GM19025 (cell line): ENCODE results near the gene PKP1.

Source experiments
- ATAC-seq: cut with Tn5 transposase; IDR thresholded peaks from one replicate; pipeline ENCODE4 v1.9.1; 2021; ENCODE audit warnings: mild to moderate bottlenecking, low read depth, moderate library complexity; ENCODE audit not compliant: unreplicated experiment

The PKP1 gene

DNA sequence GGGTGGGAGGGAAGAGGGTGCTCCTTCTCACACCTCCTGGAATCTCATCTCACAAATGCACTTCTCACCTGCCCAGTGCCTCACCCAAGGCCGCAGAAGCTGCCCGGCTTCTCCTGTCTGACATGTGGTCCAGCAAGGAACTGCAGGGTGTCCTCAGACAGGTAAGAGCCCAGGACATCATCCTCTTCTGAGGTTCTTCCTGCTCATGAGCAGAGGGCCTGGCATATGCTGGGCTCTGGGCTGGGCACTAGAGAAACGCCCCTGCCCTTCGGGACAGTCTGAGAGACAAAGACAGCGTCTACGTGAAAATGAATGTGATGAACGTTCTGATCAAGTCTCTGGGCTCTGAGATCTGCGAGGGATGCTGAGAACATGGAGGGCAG is 42.4 kb downstream of the PKP1 start:
- no peak for ATAC-seq

DNA sequence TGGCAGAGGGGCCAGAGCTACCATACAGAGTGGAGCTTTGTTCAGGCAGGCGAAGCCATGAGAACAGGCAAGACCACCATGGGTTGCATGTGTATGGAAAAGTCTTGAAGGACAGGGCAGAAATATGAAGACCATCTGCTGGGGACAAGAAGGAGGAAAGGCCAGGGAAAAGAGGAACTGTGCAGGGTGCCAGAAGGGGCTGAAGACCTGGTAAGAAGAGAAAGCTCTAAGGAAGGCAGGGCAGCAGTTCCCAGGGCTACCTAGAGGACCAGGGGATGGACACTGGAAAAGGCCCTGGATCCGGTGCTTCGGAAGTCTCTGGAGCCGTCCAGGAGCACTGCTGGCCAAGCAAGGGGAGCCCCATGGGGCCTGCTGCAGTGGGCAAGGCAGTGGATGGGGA is 43.4 kb downstream of the PKP1 start:
- no peak for ATAC-seq

DNA sequence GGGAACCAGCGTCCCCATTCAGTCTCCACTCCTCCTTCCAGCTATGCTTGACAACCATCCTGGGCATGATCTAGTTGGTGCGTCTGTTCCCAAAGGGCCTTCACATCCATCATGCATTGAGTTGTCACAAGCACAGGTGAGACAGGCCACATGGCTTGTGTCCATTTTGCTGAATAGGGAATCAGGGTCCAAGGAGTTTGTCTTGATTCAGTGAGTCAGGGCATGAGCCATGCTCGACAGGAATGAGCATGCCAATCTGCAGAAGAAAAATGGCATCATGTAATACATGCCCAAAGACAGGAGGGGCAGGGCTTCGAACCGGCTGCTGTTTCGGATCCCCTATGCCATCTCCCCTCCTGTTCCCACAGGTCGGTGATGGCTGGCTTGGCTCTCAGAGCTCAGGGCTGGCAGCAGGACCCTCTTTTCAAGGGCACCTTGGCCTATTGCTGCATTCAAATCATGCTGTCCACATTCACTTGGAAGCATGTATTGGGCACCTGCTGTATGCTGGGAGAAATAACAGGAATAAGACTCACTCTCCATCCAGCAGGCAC is 44.5 kb downstream of the PKP1 start:
- no peak for ATAC-seq

DNA sequence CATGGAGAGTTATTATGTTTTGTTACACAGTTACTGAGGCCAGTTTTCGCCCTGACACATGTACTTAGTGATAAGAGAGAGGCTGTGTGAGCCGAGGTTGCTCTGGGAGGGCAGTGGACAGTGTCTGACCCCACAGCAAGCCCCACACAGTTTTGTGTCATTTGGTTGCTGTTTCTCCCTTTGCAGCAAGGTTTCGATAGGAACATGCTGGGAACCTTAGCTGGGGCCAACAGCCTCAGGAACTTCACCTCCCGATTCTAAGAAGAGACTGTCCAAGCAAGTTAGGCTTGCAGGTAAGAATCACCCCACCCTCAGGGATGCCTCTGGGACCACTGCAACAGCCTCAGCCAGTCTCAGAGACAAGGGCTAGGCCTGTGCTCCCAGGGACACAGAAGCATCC is 45.3 kb downstream of the PKP1 start:
- ATAC-seq, result no peak

DNA sequence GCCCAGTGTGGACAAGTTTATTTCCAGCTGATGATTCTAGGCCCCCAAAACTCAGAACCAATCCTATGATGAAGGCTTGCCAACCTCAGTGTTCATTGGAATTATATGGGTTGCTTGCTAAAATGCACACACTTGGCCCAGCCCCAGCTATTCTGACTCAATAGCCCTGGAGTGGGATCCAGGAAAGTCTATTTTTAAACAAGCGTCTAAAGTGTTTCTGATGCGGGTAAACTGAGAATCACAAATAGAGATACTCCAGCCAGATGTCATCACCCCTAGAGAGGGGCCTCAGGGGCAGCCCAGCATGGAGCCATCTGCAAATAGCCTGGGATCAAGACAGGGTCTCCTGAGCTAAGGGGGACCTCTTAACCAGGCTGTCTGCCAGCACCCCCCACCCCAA is 46.0 kb downstream of the PKP1 start:
- no peak for ATAC-seq

DNA sequence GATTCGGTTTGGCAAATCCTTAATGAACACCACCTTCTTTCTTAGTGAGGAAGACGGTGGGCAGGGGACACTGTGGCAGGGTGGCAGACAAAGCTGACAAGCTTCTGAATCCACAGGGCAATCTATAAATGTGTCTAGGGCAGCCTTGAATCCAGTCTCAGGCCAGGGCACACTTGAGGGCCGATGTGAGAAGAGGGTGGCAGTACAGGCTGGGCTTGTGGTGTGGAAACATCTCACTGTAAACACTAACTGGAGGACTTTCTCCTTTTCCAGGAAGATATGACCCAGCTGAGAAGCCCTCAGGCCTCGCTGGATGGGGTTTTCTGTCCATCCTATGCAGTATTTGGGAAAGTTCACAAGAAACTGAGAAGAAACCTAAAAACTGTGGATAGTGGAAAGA is 46.5 kb downstream of the PKP1 start:
- ATAC-seq, result no peak

DNA sequence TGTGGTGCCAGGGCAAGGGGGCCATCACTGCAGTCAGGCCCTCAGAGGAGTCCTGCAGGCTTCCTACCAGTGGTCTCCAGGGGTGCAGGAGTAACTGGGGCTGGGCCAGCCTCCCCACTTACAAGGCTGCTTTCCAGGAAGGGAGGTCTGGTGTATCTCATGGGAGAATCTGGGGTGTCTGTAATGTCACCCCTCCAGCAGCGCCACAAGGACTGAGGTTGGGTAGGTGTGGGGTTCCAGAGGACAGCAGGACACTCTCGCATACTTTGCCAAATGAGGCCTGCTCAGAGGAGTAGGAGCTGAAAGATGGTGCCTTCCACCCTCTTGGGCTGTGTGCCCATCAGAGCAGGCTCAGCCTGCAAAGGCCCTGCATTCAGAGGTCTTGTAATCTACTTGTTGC is 47.2 kb downstream of the PKP1 start:
- no peak for ATAC-seq

DNA sequence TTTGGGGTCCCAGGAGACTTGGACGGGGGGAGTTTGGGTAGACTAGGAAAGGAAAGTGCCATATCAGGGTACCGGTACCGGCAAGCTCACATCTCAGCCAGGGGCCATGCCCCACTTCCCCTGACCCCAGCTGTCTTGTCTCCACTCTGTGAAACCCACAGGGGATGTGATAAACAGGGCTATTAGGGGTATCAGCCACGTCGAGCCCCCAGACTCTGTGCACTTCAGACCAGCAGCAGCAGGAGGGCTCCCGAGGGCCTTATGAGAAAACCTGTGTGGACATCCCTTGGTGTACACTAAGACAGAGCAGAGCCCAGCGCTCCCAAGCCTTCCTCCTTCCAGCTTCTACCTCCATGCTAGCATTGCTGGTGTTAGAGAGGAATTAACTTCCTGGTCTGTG is 47.9 kb downstream of the PKP1 start:
- no peak for ATAC-seq

DNA sequence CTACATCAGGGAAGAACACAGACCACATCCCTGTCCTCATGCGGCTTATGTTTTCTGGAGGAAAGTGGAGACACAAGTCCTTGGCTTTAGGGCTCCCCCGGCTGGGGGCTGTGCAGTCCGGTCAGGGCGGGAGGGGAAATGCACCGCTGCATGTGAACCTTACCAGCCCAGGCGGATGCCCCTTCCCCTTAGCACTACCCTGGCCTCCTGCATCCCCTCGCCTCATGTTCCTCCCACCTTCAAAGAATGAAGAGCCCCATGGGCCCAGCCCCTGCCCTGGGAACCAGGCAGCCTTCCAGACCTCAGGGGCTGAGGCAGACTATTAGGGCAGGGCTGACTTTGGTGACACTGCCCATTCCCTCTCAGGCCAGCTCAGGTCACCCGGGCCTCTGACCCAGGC is 48.7 kb downstream of the PKP1 start:
- ATAC-seq, result no peak

DNA sequence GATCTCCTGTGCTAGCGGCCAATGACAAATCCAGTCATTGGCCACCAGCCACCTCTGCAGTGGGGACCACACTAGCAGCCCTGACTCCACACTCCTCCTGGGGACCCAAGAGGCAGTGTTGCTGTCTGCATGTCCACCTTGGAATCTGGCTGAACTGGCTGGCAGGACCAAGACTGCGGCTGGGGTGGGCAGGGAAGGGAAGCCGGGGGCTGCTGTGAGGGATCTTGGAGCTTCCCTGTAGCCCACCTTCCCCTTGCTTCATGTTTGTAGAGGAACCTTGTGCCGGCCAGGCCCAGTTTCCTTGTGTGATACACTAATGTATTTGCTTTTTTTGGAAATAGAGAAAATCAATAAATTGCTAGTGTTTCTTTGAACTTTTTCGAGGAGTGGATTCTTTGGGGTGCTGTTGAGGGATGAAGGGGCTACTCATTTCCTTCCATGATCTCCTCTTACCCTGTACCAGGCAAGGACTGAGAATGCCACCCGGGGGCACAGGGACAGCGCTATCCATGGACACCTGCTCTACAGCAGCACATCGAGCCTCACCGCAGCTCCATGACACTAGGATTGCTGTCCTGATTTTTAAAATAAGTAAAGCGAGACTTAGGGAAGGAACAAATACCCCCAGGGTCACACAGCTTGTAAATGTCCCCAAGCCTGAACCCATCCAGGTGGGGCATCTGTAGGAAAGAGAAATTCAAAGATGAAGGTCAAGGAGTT is 49.5 kb downstream of the PKP1 start:
- no peak for ATAC-seq

DNA sequence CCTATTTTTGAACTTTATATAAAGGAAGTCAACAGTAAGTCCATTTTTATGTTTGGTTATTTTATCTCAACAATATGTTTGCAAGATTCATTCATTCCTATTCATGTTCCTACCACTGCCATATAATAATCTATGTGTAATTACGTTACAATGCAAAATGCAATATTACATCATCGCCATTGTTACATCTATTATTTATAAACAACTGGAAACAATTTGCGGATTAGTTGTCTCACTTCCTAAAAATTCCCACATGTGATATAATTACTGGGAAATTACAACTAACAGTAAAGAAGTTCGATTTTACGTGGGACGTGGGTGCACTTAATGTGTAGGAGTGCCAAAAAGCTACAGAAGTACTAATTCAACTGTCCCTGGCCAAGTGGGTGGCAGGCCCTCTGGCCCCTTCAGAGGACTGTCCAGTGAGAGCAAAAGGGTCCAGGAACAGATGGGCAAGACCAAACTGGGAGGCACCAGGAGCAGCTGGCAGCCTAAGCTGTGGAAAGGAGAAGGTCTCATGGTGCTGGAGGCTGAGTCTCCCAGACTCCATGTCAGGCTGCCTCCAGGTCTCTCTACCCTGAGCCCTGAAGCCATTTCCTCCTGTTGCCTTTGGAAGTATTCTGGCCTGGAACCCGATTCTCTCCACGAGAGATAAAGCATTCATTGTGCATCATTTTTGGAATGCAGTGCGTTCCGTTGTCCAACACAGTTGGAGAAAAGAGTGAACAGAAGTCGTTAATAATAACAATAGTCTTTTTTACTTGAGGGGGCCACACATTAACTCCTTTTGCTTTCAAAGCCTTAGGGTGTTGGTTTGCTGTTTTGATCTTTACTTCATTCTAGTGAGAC is 51.2 kb downstream of the PKP1 start:
- no peak for ATAC-seq

DNA sequence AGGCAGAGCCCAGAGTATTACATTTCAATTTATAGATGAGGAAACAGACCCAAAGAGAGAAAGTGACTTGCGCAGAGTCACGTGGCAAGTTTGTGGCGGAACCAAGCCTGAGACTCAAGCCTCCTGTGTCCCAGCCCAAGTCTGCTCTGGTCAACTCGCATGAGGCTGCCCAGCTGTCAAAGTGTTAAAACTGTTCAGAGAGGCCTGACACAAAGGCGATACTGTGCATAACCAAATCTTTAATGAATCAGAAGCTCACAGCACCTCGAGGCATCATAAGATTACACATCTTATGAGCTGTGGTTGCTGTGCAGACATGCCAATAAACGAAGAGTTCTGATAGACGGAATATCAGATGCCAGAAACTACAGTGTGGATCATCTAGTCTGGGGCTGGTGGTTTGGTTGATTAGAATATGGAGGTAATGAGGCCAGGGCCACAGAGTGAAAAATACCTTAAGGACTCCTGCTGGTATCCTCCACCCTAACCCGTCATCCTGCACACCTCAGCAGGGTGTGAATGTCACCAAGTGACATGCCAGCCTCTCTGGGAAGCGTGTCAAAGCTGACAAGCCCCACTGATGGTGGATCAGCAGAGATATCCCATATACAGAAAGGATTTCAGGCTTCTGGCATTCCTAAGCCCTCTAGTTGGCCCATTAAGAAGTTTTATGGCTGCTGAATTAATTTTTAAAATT is 52.0 kb downstream of the PKP1 start:
- no peak for ATAC-seq

DNA sequence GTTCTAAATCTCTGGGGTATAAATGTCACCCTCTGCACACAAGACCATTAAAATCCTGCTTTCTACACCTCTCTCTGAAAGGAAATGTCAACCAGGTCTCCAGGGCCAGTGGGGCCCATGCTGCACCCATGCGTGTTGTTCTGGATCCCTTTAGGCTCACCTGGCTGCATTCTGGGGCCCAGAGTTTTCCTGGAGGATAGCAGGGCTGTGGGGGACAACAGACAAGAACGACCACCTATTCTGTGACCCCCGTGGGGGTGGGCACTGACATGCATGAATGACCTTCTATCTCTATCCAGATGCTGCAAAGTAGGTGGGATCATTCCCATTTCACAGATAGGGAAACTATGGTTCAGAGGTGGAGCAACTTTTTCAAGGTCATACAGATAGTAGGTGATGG is 52.6 kb downstream of the PKP1 start:
- no peak for ATAC-seq

DNA sequence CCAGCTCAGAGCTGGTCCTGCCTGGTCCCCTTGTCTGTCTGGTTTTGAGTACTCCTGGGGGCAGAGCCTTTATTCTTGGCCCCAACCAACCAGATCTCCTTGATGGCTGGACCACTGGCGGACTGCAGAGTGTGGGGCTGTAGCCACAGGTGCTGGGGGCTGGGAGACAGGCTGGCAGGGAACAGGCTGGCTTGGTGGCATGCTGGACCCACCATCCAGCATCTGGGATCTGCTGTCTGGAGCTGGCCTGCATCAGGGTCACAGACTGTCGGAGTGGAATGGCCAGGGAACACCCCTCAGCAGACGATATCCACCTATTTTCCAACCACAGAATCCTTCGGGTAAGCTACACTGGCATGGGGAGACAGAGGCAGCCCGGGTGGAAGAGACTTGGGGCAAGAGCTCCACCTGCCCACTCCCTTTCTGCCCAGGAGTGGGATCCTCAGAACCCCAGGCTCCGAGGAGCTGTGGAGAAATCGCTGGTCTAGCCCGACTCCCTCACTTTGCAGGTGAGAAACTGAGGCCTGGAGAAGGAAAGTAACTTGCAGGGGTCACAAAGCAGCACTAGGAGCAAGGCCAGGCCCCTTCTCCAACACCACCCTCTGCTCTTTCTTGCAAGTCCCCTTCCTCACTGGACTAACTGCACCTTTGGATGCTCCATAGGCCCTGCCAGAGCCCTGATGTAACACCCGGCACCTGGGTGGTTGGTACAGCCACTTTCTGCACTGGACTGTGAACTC is 53.6 kb downstream of the PKP1 start:
- ATAC-seq, result no peak

DNA sequence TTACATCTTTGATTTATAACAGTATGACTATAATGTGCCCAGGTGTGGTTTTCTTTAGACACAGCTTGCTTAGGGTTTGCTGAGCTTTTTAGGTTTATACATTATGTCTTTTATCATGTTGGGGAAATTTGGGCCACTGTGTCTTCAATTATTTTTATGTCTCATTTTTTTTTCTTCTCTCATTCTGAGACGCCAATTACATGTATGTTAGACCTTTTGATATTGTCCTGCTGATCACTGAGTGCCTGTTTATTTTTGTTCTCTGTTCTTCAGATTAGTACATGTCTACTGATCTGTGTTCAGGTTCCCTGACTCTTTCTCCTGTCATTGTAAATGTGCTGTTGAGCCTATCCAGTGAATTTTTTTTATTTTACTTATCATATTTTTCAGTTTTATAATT is 58.1 kb downstream of the PKP1 start:
- no peak for ATAC-seq

DNA sequence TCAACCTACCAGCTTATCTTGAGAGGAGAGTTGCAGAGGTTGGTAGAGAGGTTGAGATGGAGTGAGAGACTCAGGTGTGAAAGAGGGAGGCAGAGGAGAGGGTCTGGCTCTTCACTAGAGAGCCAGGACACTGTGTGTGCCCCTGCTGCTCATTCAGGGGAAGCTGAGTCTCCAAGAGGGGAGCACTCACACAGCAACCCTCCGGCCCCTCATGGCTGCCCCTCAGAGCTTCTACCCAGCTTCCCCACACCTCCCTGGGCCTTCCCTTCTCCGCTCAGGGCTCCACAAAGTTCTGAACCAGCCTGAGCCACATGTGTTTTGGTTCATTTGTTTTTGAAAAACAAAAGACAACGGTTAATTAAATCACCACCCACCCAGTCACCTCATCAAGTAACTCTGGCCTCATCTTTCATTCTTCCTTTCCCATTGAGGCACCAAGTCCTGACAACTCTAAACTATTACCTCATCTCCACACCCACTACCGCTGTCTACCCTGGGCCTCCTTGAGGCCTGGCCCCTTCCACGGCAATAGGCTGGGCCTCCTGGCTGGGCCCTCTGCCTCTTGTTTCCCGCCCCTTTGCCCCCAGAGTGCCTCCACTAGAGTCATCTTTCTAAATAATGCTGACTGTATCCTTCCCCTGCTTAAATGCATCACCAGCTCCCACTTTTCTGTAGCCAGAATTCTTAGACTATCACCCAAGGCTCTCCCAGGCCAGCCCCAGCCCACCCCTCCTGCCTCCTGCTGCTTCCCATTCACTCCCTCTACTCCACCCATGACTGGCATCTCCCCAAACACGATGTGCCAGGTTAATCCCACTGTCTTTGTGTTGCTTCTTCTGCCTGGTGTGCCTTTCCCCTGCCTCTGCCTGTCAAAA is 61.1 kb downstream of the PKP1 start:
- no peak for ATAC-seq

DNA sequence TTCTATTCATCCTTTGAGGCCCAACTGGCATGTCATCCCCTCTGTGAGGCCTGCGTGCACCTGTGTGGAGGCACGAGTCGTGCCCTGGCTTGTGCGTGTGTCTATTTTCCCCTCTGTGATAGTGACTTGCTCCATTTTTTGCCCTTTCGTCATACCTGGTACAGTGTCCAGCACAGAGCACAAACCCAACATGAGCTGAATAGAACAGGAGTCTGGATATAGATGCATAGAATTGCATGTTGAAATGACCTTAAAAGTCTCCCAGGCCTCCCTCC is 61.7 kb downstream of the PKP1 start:
- no peak for ATAC-seq

DNA sequence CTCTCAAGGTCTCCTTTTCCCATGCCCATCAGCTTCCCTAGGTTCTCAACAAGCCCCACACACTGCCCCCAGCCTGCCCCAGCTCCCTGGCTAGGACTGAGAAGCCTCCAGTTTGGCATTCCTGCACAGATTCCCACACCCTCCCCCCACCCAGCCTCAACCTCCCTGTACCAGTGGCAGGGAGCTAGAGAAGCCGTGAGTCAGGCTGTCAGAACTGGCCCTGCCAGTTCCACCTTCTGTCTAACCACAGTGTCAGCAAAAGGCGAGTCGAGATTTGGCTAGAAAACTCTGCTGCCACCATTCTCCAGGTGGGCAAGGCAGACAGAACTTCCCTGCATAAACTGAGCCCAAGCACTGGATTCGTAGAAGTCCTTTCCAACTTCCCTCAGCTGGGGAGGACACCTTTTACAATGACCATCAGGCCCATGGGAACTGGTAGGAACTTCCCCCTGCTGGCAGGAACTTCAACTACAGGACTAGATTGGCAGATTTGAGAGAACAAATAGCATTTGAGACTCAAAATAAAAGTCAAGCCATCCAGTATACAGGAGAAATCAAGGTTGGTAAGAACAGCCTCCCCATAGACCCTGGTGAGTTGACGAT is 63.1 kb downstream of the PKP1 start:
- ATAC-seq, result no peak

DNA sequence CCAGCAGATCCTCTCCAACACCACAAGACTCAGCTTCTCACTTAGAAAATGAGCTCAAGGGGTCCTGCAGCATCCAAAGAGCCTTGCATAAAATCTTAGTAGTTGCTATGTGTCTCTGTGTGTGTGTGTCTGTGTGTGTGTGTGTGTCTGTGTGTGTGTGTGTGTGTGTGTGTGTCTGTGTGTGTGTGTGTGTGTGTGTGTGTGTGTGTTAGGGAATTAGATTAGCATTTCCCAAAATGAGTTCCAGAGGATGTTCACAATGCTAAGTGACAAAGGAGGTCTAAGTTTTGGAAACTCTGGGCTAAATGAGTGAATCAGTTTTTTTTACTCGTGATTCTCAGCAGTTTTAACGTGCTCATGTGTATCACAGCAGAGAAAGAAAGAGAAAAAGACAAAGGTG is 63.7 kb downstream of the PKP1 start:
- ATAC-seq, result no peak
